ENCODE data around the gene TREML4.

DNA sequence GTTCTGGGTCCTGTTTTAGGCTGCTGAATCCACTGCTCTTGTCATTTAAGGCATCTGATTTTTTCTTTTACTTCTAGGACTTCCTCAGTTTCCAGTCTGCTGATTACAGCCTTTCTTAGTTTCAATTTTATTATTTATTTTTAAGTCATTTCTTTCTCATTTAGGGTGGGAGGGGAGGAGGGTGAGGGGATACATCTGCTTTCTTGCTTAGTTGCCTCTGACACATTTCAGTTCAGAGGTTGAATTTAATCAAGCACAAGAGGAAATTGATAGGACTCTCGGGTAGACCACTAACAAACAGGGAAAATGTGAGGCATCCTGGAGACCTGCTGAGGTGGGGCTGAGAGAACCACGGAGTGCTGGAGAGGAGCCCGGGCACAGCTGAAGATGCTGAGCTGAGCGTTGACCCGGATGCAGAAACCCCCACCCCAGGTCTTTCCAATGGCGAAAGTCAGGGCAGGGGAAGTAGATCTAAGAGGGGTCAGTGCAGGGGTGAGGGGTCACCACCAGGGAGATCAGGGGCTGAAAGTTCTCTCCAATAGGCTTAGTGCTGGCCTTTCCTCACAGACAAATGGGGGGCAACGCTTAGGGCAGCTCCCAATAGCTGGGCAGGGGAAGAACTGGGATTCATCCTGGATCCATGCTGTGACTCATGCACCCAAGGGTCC lies 19.6 kb upstream of the TREML4 start:
- TF ChIP-seq POLR2A (IDR thresholded peaks at IDR 0.05; ENCODE audit: low read length) (no peak), GATA1 (IDR thresholded peaks at IDR 0.05; ENCODE audit: low read depth, low read length) (no peak)
